Colonic mucosa (tissue), 4 donors: Measurements from ENCODE around the gene PDCD2. TPM values are rescaled to one million over a fixed set of nuclear protein-coding genes. Genes with fewer than 3 reads are reported as not detected.
A peak's percentile ranks its signal among the peaks of the same experiment; 100 is the strongest.

ENCODE experiments used
- DNase-seq: peaks from one replicate; pipeline ENCODE4 v3.0.0-alpha.2; 2020
- H3K27ac ChIP-seq: fragments of 200-600 bp; one replicate; pipeline ENCODE4 v1.8.0; 2021
- H3K27me3 ChIP-seq: fragments of 200-600 bp; one replicate; pipeline ENCODE4 v1.8.0; 2021
- H3K36me3 ChIP-seq: fragments of 200-600 bp; one replicate; pipeline ENCODE4 v1.8.0; 2021
- H3K4me1 ChIP-seq: fragments of 200-600 bp; one replicate; pipeline ENCODE4 v1.8.0; 2021; ENCODE audit warnings: mild to moderate bottlenecking
- H3K4me3 ChIP-seq: fragments of 200-600 bp; one replicate; pipeline ENCODE4 v1.8.0; 2021
- H3K9ac ChIP-seq, 2 donors: one replicate each; pipeline ENCODE4 v1.7.0; 2013; ENCODE audit warnings: control low read depth in 2 of 2, low read depth in 2 of 2, low read length in 2 of 2
- H3K9me3 ChIP-seq: fragments of 200-600 bp; one replicate; pipeline ENCODE4 v1.8.0; 2021
- intact Hi-C: fragments of 100-400 bp; cut with DNase I; formaldehyde crosslinking; loops from one replicate; pipeline ENCODE4 v1.14.1; 2022
- total RNA-seq, 2 donors: library from RNA; stranded (reverse); fragmentation: NEBNext Ultra II Directional in 1 of 2; extraction: Animal tissue kit (Norgen Biotek cat#: 25700) in 1 of 2; gene quantifications; one replicate each; pipeline ENCODE4 v1.2.1, GENCODE V29; 2021
- TF ChIP-seq, protein P1 (sequence below): fragments of 200-600 bp; IDR thresholded peaks from one replicate; pipeline ENCODE4 v1.8.0; 2022; ENCODE audit warnings: antibody characterized with exemption, mild to moderate bottlenecking
- donor health status: healthy.
- donor health status: DM: no; HTN: no; CAD: no.
- donor health status: DM: no; HTN: no; CAD: no.

The PDCD2 gene
- total RNA-seq, 2 donors from 2014 or later: 46.7 to 61.5 TPM

DNA sequence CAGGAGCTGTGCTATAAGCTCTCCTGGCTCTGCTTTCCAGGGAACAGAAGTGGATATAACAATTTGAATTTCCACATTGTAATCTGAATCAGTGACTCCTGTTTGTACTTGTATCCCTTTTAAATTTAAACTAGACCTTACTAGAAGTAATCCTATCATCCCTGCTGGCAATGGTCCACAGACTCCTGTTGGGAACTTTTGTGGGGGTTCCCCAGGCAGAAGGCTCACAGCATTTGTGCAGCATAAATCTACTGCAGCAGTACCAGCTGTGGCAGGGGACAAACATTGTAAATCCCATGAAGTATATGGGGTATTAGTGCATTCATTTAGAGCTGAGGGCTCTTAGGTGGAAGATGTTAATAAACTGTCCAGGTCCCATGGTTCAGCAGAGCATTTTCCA, 12.0 kb upstream of the PDCD2 start:
- Histone ChIP-seq H3K9ac (no peak overlapping the region), H3K4me3 (no peak overlapping the region)
- intact Hi-C loops: no loop called here

DNA sequence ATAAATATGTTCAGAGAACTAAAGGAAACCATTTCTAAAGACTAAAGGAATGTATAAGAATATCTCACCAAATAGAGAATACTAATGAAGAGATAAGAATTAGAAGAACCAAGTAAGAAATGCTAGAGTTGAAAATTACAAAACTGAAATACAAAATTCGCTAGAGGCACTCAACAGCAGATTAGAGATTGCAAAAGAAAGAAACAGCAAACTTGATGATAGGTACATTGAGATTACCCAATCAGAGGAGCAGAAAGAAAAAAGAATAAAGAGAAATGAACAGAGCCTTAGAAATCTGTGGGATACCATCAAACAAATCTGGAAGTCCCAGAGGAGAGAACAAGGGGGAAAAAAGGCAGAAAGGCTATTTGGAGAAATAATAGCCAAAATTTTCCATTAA, 6.3 kb upstream of the PDCD2 start:
- H3K4me1 ChIP-seq: no peaks in the 10 kb centered on the region

More for the DNA sequence above, 12.0 kb upstream of the PDCD2 start:
- Histone ChIP-seq H3K4me1 (no peaks in the 10 kb centered on the region), H3K27me3 (peaks cover 3% of the 10 kb centered on the region), H3K36me3 (no peaks in the 10 kb centered on the region), H3K9me3 (no peaks in the 10 kb centered on the region), H3K27ac (no peak overlapping the region)
- DNase-seq: no peak
- TF ChIP-seq, protein P1, sequence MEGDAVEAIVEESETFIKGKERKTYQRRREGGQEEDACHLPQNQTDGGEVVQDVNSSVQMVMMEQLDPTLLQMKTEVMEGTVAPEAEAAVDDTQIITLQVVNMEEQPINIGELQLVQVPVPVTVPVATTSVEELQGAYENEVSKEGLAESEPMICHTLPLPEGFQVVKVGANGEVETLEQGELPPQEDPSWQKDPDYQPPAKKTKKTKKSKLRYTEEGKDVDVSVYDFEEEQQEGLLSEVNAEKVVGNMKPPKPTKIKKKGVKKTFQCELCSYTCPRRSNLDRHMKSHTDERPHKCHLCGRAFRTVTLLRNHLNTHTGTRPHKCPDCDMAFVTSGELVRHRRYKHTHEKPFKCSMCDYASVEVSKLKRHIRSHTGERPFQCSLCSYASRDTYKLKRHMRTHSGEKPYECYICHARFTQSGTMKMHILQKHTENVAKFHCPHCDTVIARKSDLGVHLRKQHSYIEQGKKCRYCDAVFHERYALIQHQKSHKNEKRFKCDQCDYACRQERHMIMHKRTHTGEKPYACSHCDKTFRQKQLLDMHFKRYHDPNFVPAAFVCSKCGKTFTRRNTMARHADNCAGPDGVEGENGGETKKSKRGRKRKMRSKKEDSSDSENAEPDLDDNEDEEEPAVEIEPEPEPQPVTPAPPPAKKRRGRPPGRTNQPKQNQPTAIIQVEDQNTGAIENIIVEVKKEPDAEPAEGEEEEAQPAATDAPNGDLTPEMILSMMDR: no peak

DNA sequence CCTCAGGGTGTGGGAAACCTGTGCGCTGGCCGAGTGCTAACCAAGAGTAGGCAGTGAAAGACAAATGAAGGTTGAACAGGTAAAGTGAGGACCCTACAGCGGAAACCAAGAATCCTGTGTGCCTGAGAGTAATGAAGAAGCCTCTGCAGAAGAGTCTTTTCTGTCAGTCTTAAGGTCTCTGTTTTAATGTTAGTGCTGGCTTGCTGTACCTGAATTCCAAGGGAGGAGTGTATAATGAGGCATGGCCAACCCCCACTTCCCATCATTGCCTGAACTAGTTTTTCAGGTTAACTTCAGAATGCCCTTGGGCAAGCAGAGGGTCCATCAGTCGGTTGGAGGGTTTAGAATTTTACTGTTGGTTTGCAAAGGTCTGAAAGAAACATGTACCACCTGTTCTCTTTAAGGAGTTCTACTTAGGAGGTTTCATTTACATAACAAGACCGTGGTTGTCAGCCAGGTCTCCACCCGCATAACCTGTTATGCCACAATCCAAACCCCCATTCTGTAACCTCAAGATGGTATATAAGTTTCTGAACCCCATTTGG, 589 bp upstream of the PDCD2 start:
- intact Hi-C loops: no loop called here
- Histone ChIP-seq H3K9me3 (no peaks in the 10 kb centered on the region), H3K9ac (peak overlapping the region; percentile 48 to 80), H3K27ac (peak overlapping the region; percentile 81), H3K36me3 (no peaks in the 10 kb centered on the region), H3K4me3 (peak overlapping the region; percentile 93), H3K27me3 (no peaks in the 10 kb centered on the region), H3K4me1 (peaks cover 6% of the 10 kb centered on the region)
- no peak for DNase-seq
- TF ChIP-seq, protein P1: no peak

More for the DNA sequence above, 6.3 kb upstream of the PDCD2 start:
- Histone ChIP-seq H3K27ac (no peak overlapping the region), H3K9ac (no peak overlapping the region), H3K27me3 (no peaks in the 10 kb centered on the region), H3K4me3 (no peak overlapping the region), H3K36me3 (no peaks in the 10 kb centered on the region), H3K9me3 (no peaks in the 10 kb centered on the region)
- intact Hi-C loops: no loop called here
- TF ChIP-seq, protein P1: no peak
- no peak for DNase-seq

DNA sequence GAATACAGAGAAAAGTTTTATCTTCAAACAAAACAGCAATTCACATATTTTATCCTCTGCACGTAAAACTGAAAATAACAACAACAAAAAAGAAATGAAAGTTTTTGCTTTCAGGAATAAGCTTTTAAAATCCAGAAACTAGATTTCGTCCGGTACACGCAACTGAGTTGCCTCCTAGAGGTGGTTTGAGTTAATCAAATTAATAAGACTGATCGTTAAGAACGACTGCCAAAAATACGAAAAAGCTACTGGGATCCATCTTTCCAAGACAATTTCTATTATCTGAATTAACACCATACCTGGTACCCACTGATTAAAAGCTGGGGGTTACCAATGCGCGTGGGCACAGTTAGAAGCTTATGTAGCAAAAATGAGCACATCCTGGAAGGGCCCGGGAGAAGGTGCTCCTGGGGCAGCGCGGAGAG, 669 bp downstream of the PDCD2 start:
- H3K9me3 ChIP-seq: no peaks in the 10 kb centered on the region
- intact Hi-C loops: no loop called here
- H3K36me3 ChIP-seq: no peaks in the 10 kb centered on the region
- TF ChIP-seq, protein P1: no peak
- H3K27me3 ChIP-seq: no peaks in the 10 kb centered on the region
- no peak for DNase-seq
- peak overlapping the region; percentile 80 for H3K9ac ChIP-seq
- peak overlapping the region; percentile 93 for H3K4me3 ChIP-seq
- H3K27ac ChIP-seq: peak overlapping the region; percentile 81
- peaks cover 6% of the 10 kb centered on the region for H3K4me1 ChIP-seq

DNA sequence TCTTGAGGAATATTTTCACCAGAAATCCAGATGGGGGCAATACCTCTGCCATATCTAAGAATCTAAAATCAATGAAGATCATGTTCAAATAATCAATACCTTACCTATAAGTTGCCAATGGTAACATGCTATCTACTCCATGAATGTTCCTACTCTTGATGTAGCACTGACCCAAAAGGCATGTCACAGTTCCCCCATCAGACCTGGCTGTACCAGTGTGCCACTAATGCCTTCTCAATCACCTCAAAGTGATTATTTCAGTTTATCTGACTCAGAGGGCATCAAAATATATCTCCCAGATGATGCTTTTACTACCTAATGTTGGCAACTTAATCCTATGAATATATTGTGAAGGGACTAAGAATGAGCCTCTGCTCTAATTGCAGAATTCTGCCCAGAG, 5.5 kb downstream of the PDCD2 start:
- intact Hi-C loops: no loop called here
- no peak overlapping the region for H3K9ac ChIP-seq
- TF ChIP-seq, protein P1: no peak
- no peak overlapping the region for H3K27ac ChIP-seq
- no peaks in the 10 kb centered on the region for H3K9me3 ChIP-seq
- no peak overlapping the region for H3K4me3 ChIP-seq
- no peak for DNase-seq
- H3K27me3 ChIP-seq: no peaks in the 10 kb centered on the region
- no peaks in the 10 kb centered on the region for H3K36me3 ChIP-seq
- no peaks in the 10 kb centered on the region for H3K4me1 ChIP-seq
